MM.1S (cell line): ENCODE measurements around the gene ENTREP3.
"Not testable (repeated sequence)": the region's sequence is repeated elsewhere in the genome, so short reads cannot be mapped to it uniquely, and the experiment has no call there.

Experiments
- DNase-seq: peaks from one replicate; pipeline ENCODE4 v3.0.0-alpha.2; 2015
- H2AFZ ChIP-seq: fragments of 300-600 bp; sonication (generic); 2 replicates; pipeline ENCODE4 v1.6.0; 2016; ENCODE audit warnings: antibody characterized with exemption, low read length
- H3F3A ChIP-seq: fragments of 300-600 bp; sonication (generic); 2 replicates; pipeline ENCODE4 v1.6.1; 2016; ENCODE audit warnings: mild to moderate bottlenecking, antibody characterized with exemption, low read length, moderate library complexity, mixed read lengths; ENCODE audit not compliant: insufficient read depth
- H3K27ac ChIP-seq: fragments of 300-600 bp; sonication (generic); 2 replicates; pipeline ENCODE4 v1.5.1; 2016; ENCODE audit warnings: mild to moderate bottlenecking, low read length
- H3K27me3 ChIP-seq: fragments of 300-600 bp; sonication (generic); replicated peaks from 2 replicates; pipeline ENCODE4 v1.6.0; 2016; ENCODE audit warnings: low read length; ENCODE audit not compliant: insufficient read depth
- H3K36me3 ChIP-seq: fragments of 300-600 bp; sonication (generic); replicated peaks from 2 replicates; pipeline ENCODE4 v1.6.1; 2016; ENCODE audit warnings: mild to moderate bottlenecking, low read length, mixed read lengths; ENCODE audit not compliant: insufficient read depth
- H3K4me1 ChIP-seq: fragments of 300-600 bp; sonication (generic); 2 replicates; pipeline ENCODE4 v1.6.1; 2016; ENCODE audit warnings: low read length, mixed read lengths
- H3K4me2 ChIP-seq: fragments of 300-600 bp; sonication (generic); 2 replicates; pipeline ENCODE4 v1.6.0; 2016; ENCODE audit warnings: low read depth, low read length
- H3K4me3 ChIP-seq: fragments of 300-600 bp; sonication (generic); 2 replicates; pipeline ENCODE4 v1.5.1; 2016; ENCODE audit warnings: low read length, mixed read lengths
- H3K79me2 ChIP-seq: fragments of 300-600 bp; sonication (generic); 2 replicates; pipeline ENCODE4 v1.6.1; 2016; ENCODE audit warnings: mixed run types, low read length, mixed read lengths
- H3K9ac ChIP-seq: fragments of 300-600 bp; sonication (generic); 2 replicates; pipeline ENCODE4 v1.6.1; 2016; ENCODE audit warnings: low read length, mixed read lengths
- H3K9me2 ChIP-seq: fragments of 300-600 bp; sonication (generic); replicated peaks from 2 replicates; pipeline ENCODE4 v1.6.1; 2016; ENCODE audit warnings: mild to moderate bottlenecking, low read length, mixed read lengths; ENCODE audit not compliant: insufficient read depth
- H3K9me3 ChIP-seq: fragments of 300-600 bp; sonication (generic); replicated peaks from 2 replicates; pipeline ENCODE4 v1.6.1; 2016; ENCODE audit warnings: mild to moderate bottlenecking, low read length, mixed read lengths; ENCODE audit not compliant: insufficient read depth
- H4K20me1 ChIP-seq: fragments of 300-600 bp; sonication (generic); 2 replicates; pipeline ENCODE4 v1.6.1; 2016; ENCODE audit warnings: mild to moderate bottlenecking, low read length, moderate library complexity, mixed read lengths; ENCODE audit not compliant: insufficient read depth
- CTCF ChIP-seq: fragments of 300-600 bp; sonication (generic); IDR thresholded peaks from 2 replicates; pipeline ENCODE4 v1.5.1; 2016; ENCODE audit warnings: antibody characterized with exemption, low read length, mixed read lengths
- EZH2 ChIP-seq: fragments of 300-600 bp; sonication (generic); optimal IDR thresholded peaks from 2 replicates; pipeline ENCODE3; 2017; ENCODE audit warnings: low read depth, mild to moderate bottlenecking, antibody characterized with exemption, low read length, mixed read lengths
- EZH2phosphoT487 ChIP-seq: fragments of 300-600 bp; sonication (generic); IDR thresholded peaks from 2 replicates; pipeline ENCODE4 v1.6.1; 2018; ENCODE audit warnings: antibody characterized with exemption, low read length

The ENTREP3 gene

GRCh38 chr1:155250246-155250632, 5.0 kb downstream of the ENTREP3 start:
- Histone ChIP-seq H3K27me3 (no peaks in the 10 kb centered on the region), H3K79me2 (0 out of 2 replicates have a peak, but pooled peaks cover 8% of the 10 kb centered on the region), H3F3A (no peaks in the 10 kb centered on the region), H3K36me3 (no peaks in the 10 kb centered on the region), H3K9me3 (no peaks in the 10 kb centered on the region), H3K27ac (no peak overlapping the region), H3K4me1 (peaks cover 12% of the 10 kb centered on the region), H3K9ac (peak overlapping the region; percentile 60), H3K4me2 (peak overlapping the region; percentile 97), H3K9me2 (no peaks in the 10 kb centered on the region), H2AFZ (peak overlapping the region; percentile 98), H4K20me1 (no peaks in the 10 kb centered on the region), H3K4me3 (peak overlapping the region; percentile 62)
- no peak for DNase-seq
- TF ChIP-seq CTCF (no peak), EZH2phosphoT487 (no peak), EZH2 (no peak)

- H3K27me3 ChIP-seq, result no peaks in the 10 kb centered on the region
- DNase-seq, result no peak
- no peak overlapping the region for H2AFZ ChIP-seq
- TF ChIP-seq EZH2phosphoT487 (no peak), CTCF (no peak), EZH2 (no peak)
- H3K36me3 ChIP-seq, result no peaks in the 10 kb centered on the region
- H3K4me1 ChIP-seq, result peaks cover 8% of the 10 kb centered on the region
- no peak overlapping the region for H3K9ac ChIP-seq
- peaks cover 14% of the 10 kb centered on the region for H3F3A ChIP-seq
- no peaks in the 10 kb centered on the region for H3K9me2 ChIP-seq
- H3K9me3 ChIP-seq, result no peaks in the 10 kb centered on the region
- H3K27ac ChIP-seq, result no peak overlapping the region
- no peaks in the 10 kb centered on the region for H4K20me1 ChIP-seq
- no peak overlapping the region for H3K4me2 ChIP-seq
- no peaks in the 10 kb centered on the region for H3K79me2 ChIP-seq
- no peak overlapping the region for H3K4me3 ChIP-seq
These were observed 7.4 kb downstream of the ENTREP3 start for GRCh38 chr1:155247667-155248553.

- H3K79me2 ChIP-seq, H3K27ac ChIP-seq, H3K4me3 ChIP-seq, H4K20me1 ChIP-seq, H3K9ac ChIP-seq, H3K36me3 ChIP-seq, H2AFZ ChIP-seq, H3K4me1 ChIP-seq, DNase-seq, H3K27me3 ChIP-seq, H3K4me2 ChIP-seq, H3K9me2 ChIP-seq, H3K9me3 ChIP-seq: not testable (repeated sequence)
- H3F3A ChIP-seq, result peaks cover 14% of the 10 kb centered on the region
These were observed 8.5 kb downstream of the ENTREP3 start for GRCh38 chr1:155246796-155247195.

- Histone ChIP-seq H3K27ac (peak overlapping the region; percentile 39; the same call in 1 of the 2 replicates), H3K27me3 (no peaks in the 10 kb centered on the region), H3K9me2 (no peaks in the 10 kb centered on the region), H3K4me1 (peaks cover 13% of the 10 kb centered on the region), H3F3A (peaks cover 14% of the 10 kb centered on the region), H3K4me2 (peak overlapping the region; percentile 95), H3K36me3 (no peaks in the 10 kb centered on the region), H4K20me1 (no peaks in the 10 kb centered on the region), H3K79me2 (no peaks in the 10 kb centered on the region), H3K9ac (peak overlapping the region; percentile 65), H3K4me3 (peak overlapping the region; percentile 78), H3K9me3 (no peaks in the 10 kb centered on the region), H2AFZ (peak overlapping the region; percentile 94)
- no peak for DNase-seq
- no peak for TF ChIP-seq EZH2
- TF ChIP-seq CTCF, result no peak
- TF ChIP-seq EZH2phosphoT487, result no peak
These were observed 10.1 kb downstream of the ENTREP3 start for GRCh38 chr1:155245163-155245524.
